HepG2 (cell line): Measurements from ENCODE around the gene PAQR5. TPM values are rescaled to one million over a fixed set of nuclear protein-coding genes. Genes with fewer than 3 reads are reported as not detected.

Source experiments
- CBX1 ChIP-seq: IDR thresholded peaks from one replicate; pipeline ENCODE4 v1.6.1; 2016; ENCODE audit warnings: antibody characterized with exemption, low read depth
- PRDM10 ChIP-seq: sonication (generic); formaldehyde crosslinking; IDR thresholded peaks from 2 replicates; pipeline ENCODE4 v1.4.0; 2020; ENCODE audit warnings: low read depth, missing genetic modification reagents
- SAFB2 ChIP-seq: sonication (generic); formaldehyde crosslinking; IDR thresholded peaks from 2 replicates; pipeline ENCODE4 v1.5.1; 2020; ENCODE audit warnings: missing genetic modification reagents, low read depth, mild to moderate bottlenecking, borderline replicate concordance
- STAG1 ChIP-seq: sonication (generic); formaldehyde crosslinking; IDR thresholded peaks from 2 replicates; pipeline ENCODE4 v1.4.0; 2020; ENCODE audit warnings: missing genetic modification reagents
- XRCC5 ChIP-seq: fragments of 200-400 bp; formaldehyde crosslinking; optimal IDR thresholded peaks from 2 replicates; pipeline ENCODE3; 2017; ENCODE audit warnings: mild to moderate bottlenecking, low read length
- ZFP36L2 ChIP-seq: sonication (generic); formaldehyde crosslinking; IDR thresholded peaks from 2 replicates; pipeline ENCODE4 v1.4.0; 2020; ENCODE audit warnings: missing genetic modification reagents
- polyA plus RNA-seq, 8 experiments: library from polyadenylated mRNA; depleted of rRNA in 3 of 8; stranded (reverse) in 7 of 8; unstranded in 1 of 8; fragments of >200 nt; fragmentation: Illumina TruSeq in 4 of 8; extraction: Trizol in 4 of 8; gene quantifications; 2 replicates each; pipeline versions ENCODE4 v1.2.1 to v1.2.3, GENCODE V29; 2011 to 2016; ENCODE audit warnings: low read depth in 4 of 8, missing spikeins in 1 of 8, mixed read lengths in 1 of 8; ENCODE audit not compliant: insufficient read depth in 1 of 8
- total RNA-seq, 5 experiments: library from RNA; depleted of rRNA; stranded (reverse); fragments of >200 nt; fragmentation: Illumina TruSeq; extraction: Trizol; gene quantifications; 2 replicates each; pipeline ENCODE4 v1.2.3, GENCODE V29; 2016; ENCODE audit warnings: low read depth in 1 of 5
- TF ChIP-seq, protein P1 (sequence below): sonication (generic); IDR thresholded peaks from 2 replicates; pipeline ENCODE4 v1.6.1; 2016; ENCODE audit warnings: low read depth, borderline replicate concordance
- TF ChIP-seq, protein P2 (sequence below): sonication (generic); formaldehyde crosslinking; IDR thresholded peaks from 2 replicates; pipeline ENCODE4 v1.5.0; 2020; ENCODE audit warnings: mild to moderate bottlenecking, missing genetic modification reagents

The PAQR5 gene
- total and polyA plus RNA-seq, 2 of the 13 experiments (the other 11 are each of a cell fraction or from before 2014, with no cell fraction given) = 0.53 to 1.3 TPM

DNA sequence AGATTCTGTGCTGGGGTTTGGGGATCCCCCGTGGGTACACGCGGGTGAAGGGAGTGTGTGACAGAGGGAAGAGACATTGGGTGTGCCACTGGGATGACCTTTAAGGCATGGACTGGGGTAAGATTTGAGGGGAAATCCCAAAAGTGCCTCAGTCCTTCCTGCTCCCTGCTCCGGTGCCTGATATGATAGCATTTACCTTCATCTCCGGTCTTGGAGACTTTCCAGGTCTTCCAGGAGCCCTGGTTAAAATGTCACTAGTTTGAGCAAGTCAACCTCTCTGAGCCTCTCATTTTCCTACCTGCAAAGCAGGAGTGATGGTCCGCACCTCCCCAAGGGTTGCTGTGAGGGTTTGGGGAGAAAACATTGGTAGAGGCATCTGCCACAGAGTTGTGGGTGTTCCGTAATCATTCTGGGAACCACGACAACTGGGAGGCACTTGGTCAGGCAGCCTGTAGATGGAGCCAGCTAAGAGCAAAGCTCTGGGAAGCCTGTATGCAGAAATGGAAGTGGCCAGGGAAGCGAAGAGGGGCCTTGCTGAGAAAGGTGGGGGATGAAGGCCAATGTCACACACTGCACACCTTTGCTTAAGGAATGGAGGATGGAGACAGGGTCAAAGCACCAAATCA, 81.5 kb downstream of the PAQR5 start (continued):
- TF ChIP-seq, protein P1, sequence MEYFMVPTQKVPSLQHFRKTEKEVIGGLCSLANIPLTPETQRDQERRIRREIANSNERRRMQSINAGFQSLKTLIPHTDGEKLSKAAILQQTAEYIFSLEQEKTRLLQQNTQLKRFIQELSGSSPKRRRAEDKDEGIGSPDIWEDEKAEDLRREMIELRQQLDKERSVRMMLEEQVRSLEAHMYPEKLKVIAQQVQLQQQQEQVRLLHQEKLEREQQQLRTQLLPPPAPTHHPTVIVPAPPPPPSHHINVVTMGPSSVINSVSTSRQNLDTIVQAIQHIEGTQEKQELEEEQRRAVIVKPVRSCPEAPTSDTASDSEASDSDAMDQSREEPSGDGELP = no peak
- no peak for TF ChIP-seq ZFP36L2 (CRISPR knock-in tag)
- TF ChIP-seq SAFB2 (CRISPR knock-in tag) = no peak
- no peak for TF ChIP-seq PRDM10 (CRISPR knock-in tag)
- TF ChIP-seq STAG1 (CRISPR knock-in tag) = peak; percentile 15; the same call in 1 of the 2 replicates
- TF ChIP-seq XRCC5 = peak; percentile 29
- no peak for TF ChIP-seq CBX1
- TF ChIP-seq, protein P2, sequence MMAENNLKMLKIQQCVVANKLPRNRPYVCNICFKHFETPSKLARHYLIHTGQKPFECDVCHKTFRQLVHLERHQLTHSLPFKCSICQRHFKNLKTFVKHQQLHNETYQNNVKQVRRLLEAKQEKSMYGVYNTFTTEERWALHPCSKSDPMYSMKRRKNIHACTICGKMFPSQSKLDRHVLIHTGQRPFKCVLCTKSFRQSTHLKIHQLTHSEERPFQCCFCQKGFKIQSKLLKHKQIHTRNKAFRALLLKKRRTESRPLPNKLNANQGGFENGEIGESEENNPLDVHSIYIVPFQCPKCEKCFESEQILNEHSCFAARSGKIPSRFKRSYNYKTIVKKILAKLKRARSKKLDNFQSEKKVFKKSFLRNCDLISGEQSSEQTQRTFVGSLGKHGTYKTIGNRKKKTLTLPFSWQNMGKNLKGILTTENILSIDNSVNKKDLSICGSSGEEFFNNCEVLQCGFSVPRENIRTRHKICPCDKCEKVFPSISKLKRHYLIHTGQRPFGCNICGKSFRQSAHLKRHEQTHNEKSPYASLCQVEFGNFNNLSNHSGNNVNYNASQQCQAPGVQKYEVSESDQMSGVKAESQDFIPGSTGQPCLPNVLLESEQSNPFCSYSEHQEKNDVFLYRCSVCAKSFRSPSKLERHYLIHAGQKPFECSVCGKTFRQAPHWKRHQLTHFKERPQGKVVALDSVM (CRISPR knock-in tag) = no peak
- TF ChIP-seq, all 625 proteins: peak for 3
